GM18499 (cell line): ENCODE measurements around the gene FOXJ1.
"Not testable (repeated sequence)": the region's sequence is repeated elsewhere in the genome, so short reads cannot be mapped to it uniquely, and the experiment has no call there.

Experiments
- ATAC-seq: cut with Tn5 transposase; IDR thresholded peaks from one replicate; pipeline ENCODE4 v1.9.1; 2021; ENCODE audit warnings: moderate number of reproducible peaks; ENCODE audit not compliant: insufficient read depth, unreplicated experiment

The FOXJ1 gene, protein sequence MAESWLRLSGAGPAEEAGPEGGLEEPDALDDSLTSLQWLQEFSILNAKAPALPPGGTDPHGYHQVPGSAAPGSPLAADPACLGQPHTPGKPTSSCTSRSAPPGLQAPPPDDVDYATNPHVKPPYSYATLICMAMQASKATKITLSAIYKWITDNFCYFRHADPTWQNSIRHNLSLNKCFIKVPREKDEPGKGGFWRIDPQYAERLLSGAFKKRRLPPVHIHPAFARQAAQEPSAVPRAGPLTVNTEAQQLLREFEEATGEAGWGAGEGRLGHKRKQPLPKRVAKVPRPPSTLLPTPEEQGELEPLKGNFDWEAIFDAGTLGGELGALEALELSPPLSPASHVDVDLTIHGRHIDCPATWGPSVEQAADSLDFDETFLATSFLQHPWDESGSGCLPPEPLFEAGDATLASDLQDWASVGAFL

DNA sequence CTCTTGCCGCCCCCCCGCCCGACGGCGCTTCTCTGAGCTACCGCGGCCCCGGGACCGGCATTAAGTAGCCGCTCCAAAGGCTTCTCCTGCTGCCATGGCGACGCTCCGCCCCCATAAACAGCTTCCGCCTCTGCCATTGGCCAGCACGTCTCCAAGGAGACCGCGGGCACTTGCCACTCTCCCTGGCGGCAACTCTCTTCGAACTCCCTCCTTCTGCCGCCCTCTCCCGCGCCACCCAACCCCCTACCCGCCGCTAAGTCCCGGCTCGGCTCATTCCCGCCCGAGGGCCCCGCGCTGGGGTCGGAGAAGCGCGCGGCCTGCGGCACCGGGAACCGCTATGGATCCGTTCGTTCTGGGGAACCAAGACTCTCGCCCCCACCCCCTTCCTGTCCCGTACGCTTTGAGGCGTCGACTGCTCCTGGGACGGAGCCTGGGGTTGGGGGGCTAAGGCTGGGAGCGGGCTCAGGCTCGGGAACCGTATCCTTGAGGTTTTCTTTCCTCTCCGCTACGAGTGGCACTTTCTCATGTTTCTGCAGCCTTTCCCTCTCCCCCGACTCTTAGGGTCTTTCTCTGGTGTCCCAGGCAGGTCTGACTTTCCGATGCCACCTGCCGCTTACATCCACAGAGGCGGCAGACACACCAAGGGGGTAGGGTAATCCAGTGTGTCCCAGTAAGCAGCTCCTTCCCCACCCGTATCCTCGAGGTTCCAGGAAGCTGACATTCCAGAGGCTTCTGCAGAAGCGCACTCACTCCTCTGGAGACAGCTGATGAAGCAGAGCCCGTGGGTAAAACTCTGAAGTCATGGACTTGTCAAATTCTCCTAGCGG is at the start of gene FOXJ1:
Gene FOXJ1, minus strand, starts transcription at position 34 of the 827 bp plus-strand sequence. CDS start 850 bp downstream, outside the sequence.
- no peak for ATAC-seq

DNA sequence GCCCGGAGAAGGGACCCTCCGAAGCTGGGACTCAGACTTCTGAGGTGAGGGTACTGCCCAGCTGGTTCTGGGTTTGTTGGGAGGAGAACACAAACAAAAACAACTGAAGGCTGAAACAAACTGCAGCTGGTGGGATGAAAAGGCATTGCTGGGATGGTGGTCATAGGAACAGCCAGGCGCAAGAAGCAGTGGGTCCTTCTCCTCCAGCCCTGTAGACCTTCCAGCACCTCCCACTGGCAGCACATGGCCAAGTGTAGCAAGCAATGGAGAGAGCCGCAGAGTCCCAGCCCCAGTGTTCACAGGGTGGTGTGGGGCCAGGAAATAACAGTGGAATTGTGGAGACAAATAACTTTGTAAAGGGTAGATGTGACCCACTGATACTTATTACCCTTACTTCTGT is 48.7 kb upstream of the FOXJ1 start:
- ATAC-seq: no peak

DNA sequence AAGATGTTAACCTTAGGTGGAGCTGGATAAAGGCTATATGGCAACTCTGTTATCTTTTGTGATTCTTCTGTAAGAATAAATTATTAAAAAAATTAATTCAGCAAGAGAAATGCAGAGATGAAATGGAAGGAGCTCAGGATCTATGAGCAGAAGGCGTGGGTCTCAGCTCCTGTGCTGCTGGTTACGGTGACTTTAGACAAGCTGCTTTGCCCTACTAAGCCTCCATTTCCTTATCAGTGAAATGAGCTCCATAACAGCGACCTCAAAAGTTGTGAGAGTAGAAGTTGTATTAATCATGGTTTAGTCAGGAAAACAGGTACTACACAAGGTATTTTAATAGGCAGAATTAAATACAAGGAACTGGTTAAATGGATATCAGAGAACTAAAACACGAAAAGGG is 48.2 kb upstream of the FOXJ1 start:
- ATAC-seq: no peak

DNA sequence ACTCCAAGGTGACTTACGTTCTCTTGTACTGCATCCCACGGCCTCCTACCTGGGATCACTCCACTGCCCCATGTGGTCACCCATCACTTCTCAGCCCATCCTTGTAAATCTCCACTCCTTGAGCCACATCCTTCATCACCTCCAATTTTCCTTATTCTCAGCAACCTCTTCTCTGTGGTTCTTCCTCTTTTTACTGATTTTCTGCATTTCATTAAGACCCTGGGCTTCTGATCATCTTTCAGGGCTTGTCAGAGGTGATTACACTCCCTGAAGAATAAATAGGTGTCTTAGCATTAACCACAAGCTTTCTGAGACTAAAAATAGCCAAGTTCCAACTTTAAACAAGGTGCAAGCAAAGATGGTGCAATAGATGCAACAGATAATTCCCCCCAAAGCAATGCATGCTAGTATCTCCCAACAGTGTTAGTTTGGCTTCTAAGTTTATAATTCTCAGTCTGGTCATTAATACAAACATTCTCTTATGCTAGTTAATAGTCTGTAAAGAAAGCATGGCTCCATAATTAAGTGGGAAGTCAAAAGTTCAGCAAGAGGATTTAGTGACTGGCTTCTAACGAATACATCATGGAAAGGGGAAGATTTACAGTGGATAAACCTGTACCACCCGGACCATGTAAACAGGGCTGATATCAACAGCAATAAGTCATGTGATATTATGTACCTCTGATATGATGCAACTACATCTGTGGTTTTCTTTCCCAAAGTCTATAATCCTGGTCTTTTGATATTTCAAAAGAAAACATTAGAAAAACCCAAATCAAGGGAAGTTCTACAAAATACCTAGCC is 47.4 kb upstream of the FOXJ1 start:
- ATAC-seq: no peak

DNA sequence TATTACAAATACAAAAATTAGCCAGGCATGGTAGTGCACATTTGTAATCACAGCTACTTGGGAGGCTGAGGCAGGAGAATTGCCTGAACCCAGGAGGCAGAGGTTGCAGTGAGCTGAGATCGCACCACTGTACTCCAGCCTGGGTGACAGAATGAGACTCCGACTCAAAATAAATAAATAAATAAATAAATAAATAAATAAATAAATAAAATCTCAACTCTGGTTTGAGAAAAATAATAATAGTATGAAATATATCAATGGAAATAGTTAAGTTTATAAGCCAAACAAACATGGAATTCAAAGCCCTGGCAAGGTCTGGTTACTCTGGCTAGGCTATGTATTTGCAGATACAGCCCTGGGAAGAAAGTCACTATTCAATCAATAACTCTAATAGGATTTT is 45.7 kb upstream of the FOXJ1 start:
- not testable (repeated sequence) for ATAC-seq

DNA sequence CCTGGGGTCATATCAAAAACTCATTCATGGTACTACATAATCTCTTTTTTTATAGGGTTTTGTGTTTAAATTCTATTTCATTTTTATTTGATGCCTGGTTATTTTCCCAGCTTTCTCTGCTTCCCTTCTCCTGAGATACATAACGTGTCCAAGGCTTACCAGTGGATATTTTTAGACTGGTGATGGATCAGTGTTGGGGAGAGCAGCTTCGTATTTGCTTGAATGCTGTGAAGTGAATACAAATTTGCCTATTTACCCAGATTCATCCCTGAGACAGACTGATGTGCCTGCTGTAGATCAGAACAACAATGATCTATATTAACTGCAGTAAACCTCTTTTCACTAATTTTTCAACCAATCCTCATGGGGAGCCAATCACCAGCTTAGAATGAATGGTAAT is 43.2 kb upstream of the FOXJ1 start:
- no peak for ATAC-seq

DNA sequence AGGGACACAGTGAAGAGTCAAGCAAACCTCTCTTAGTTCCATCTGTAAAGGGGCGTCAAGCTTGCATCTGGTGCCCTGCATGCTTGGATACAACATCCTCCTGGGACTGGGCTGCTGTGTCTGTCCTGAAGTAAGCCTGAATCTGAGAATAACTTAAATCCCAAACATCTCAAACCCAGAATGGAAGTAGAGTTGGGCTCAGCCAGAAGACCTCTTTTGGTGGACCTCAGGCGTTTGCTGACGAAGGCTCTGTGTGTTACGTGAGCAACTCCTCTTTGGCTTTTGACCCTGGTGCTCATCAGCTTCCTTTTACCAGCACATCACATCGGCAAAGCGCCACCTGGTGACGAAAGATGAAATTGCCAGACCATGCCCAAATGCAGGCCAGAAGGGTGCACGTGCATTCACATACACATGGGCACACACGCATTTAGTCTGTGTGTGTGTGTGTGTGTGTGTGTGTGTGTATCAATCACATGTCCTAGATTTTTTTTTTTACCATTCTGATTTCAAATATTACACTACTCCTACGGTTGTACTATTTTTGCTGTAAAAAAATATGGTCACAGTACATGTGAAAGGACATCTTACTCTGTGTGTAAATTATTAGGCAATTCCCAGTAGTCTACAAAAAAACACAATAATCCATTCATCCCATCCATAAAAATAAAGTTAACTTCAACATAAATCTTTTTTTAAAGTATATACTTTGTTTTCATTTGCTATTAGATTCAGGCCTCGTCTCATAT is 41.1 kb upstream of the FOXJ1 start:
- no peak for ATAC-seq

DNA sequence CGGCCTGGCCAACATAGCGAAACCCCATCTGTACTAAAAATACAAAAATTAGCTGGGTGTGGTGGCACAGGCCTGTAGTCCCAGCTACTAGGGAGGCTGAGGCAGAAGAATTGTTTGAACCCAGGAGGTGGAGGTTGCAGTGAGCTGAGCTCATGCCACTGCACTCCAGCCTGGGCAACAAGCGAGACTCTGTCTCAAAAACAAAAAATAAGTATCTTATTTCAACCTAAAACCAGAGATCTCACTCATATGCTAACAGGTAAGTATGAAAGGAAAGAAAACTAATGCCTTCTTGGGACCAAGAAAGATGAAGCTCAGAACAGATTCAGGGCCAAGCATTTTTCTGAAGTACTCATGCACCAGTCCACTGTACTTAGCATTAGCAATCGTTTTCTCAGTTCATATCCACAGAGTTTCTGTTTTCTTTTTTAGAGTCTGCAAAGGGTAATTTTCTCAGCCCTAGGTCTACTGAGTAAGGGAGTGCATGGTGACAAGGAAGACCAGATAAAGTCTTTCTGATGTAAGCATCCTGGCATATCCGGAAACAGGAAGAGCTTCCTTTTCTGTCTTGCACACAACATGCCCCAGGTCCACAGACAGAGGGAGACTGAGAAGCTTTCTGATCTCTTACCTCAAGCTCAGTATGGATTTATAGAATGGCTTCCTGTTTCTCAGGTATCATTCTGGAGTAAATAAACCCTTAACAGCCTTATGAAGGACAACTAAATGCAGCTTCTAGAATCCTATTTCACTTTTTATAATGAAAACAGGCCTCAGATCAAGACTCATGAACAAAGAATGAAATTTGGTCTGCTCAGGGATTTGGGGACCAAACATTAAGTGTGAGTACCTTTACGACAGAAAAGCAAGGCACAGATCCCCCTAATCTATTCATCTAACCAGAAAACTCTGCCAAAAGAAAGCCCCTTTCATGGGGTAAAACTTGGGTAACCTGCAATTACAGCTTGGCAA is 38.7 kb upstream of the FOXJ1 start:
- no peak for ATAC-seq

DNA sequence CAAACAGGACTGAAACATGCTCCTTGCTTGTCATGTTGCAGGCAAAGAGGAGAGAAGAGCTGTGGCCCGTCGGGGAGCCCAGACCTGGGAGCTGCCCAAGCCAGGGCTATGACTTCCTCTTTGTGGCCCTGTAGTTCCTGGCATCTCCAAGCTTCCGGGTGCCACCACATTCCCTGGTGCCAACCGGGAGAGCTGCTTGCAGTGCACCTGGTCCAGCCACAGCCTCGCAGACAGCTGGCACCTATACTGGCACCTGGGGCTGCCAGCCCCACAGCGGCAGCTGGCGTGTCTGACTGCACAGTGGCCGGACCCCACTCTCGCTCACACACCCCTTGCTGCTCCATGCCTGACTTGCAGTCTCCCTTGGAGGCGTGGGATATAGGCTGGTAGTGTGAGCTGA is 37.1 kb upstream of the FOXJ1 start:
- ATAC-seq: no peak

DNA sequence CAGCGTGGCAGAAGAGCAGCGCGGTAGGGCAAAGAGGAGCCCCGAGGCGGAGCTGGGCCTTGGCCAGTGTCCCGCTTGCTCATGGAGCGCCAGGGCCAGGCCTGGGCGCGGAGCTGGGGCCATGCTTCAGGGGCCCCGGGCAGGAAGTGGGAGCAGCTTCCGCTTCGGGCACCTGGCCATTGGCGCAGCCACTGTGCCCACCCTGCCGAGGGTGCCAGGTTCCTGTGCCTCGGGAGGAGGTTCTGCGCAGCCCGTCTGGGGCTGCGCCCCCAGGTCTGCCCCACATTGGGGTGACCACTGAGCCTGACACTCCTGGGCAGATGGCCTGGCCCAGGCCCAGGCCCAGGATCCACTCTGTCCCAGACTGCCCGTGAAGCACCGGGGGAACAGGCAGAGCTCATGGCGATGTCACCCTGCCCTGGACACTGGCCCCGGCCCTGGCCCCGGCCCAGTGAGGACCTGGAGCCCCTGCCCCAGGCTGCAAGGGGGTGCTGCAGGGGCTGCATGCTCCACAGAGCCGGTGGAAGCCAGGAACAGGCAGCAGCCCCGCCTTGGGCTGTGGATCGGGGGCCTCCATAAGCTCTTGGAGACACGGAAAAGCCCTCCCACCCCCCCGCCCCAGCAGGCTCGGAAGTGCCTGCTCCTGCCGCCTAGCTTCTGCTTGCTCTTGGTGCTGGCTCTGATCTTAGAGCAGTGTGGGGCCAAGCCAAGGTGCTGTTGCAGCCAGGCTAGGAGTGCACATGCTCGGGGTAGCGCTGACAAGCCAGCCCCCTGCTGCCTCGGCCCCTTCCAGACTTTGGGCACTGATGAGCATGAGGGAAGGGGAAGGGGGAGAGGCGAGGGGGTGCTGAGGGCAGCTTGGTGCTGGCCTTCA is 35.9 kb upstream of the FOXJ1 start:
- ATAC-seq: no peak

DNA sequence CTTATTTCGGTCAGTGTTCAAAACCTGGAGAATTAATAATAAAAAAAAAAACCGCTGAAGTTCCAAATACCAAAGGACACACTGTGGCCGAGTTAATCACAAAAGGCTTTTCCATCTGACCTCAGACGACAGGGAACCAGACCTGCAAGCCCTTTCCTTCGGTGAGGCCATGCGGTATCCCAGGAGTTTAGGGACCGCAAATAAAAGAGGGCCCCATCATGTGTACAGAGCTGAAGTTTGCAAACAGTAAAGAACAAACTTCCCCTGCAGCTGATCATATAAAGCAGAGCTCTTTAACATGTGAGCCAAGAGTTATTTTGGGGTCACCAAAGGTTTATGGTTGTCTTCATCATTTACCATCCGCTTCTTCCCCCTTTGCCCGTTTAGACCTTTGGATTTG is 33.0 kb upstream of the FOXJ1 start:
- no peak for ATAC-seq

DNA sequence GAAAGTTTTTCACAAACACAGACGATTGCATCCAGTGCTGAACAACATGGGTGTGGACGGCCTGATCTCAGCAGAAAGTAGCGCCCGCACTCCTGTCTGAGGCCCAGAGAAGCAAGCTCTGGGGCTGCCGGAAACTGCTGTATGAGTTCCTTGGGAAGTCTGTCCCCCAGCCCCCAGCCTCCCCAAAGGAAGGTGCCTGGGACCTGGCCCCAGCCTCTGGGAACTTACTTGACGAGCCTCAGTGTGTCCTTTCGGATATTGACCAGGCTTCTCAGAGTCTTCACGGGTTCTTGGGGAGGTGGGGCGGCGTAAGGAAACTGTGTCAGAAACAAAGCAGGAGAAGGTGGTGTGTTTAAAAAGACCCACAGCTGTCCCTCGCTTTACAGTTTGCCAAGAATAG is 32.4 kb upstream of the FOXJ1 start:
- ATAC-seq: no peak

DNA sequence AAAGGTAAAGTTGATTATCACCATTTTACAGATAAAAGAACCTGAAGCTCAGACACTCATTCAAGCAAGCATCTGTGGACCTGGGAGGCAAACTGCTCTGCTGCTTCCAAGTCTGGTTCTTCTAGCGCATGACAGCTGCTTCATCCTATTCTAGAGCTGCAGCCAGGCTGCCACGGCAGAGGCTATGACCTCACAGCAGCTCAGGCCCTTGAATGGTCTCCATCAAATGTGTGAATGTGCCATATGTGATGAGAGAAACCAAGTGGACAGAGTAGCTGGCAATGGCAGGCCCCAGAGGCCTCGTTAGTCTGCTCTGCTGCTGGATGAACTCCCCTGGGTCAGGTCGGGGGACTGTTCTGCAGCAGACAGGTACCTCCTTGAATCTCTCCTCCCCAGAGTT is 30.7 kb upstream of the FOXJ1 start:
- no peak for ATAC-seq

DNA sequence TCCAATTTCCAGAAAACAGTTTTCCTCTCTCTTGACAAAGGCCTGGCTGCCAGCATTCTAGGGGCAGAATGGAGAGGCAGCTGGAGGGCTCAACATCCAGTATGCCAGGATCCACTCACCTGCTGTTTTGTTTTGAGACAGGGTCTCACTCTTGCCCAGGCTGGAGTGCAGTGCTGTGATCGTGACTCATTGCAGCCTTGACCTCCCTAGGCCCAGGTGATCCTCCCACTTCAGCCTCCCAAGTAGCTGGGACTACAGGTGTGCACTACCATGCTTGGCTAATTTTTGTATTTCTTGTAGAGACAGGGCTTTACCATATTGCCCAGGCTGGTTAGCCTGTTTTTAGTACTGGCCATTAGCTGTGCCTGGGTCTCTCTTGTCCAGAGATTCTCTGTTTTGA is 29.1 kb upstream of the FOXJ1 start:
- no peak for ATAC-seq

DNA sequence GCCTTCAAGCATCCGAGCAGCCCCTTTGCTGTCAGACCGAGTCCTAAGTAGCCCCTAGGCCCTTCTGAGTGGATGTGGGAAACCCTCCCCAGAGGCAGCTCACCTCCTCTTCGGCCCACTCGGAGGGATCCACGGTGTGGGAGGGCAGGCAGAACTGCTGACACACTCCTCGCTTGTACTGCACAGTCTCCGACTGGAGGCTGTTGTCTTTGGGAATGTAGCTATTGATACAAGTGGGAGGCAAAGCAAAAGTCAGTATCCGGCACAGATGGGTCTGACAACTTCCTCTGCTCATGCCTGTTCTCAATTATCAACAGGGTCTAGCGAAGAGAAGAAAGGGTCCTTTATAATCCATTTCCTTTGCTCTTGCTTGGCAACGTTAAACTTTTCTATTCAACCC is 25.9 kb upstream of the FOXJ1 start:
- no peak for ATAC-seq

DNA sequence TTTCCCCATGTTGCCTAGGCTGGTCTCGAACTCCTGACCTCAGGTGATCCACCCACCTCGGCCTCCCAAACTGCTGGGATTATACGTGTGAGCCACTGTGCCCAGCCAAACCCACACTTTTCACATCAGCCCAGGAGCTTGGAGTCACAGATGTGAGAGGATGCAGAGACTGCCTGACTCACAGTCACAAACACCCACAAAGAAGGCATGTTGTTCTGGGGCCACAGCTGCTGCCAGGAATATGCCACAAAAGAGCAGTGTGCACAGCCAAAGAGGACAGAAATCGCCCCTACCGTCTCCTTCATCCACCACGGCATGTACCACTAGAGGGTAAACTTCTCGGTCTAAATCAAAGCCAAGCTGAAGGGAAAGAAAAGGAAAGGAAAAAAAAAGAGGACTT is 25.1 kb upstream of the FOXJ1 start:
- no peak for ATAC-seq

DNA sequence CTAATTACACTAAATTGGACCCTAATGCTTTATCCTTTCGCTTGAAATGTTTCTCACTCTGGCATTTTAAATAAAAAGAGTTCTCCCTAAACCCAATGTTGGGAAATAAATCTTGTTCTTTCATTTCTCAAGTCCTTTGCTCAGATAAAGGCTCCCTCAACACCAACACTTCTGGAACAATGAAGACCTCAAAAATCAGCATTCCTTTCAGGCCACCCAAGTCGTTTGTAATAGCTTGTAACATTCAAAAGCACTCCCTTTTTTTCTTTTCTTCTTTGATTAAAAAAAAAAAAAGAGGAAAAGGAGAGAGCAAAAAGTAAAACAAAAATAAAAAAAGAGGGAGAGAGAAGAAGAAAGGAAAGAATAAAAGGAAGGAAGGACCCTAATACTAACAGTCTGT is 23.3 kb upstream of the FOXJ1 start:
- no peak for ATAC-seq

DNA sequence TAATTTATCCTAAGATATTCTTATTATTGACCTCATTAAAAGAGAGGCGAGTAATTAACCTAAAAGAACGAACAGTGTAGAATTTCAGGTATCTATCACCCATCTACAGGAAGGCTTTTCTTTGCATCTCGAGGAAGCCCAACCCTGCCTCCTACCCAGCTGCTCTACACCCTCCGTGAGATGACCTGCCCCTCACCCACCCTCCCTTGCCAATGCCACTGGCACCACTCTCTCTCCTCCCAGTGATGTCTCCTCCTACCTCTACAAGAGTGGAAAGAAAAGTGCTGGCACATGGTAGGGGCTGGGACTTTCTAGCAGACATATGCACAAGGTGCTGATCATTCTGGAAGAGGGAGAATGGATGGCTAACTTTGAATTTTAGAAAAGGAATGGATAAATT is 22.9 kb upstream of the FOXJ1 start:
- ATAC-seq: no peak
